CD14-positive monocyte (primary cell): ENCODE results near the gene NLRP3. TPM values are rescaled to one million over a fixed set of nuclear protein-coding genes. Genes with fewer than 3 reads are reported as not detected.

ENCODE experiments used
- DNase-seq, 3 donors: peaks; one replicate each; pipeline ENCODE4 v3.0.0-alpha.2; 2011 to 2022
- H2AFZ ChIP-seq: 2 replicates; pipeline ENCODE4 v1.6.0; 2012; ENCODE audit warnings: mild to moderate bottlenecking, low read depth, low read length, inconsistent platforms; ENCODE audit not compliant: insufficient read depth, poor library complexity, severe bottlenecking
- H3K27ac ChIP-seq, 2 donors: 1 replicate in 1 of 2; 2 replicates in 1 of 2; pipeline ENCODE4 v1.5.1; 2012 to 2013; ENCODE audit warnings: low read length in 2 of 2, control low read depth in 1 of 2, inconsistent platforms in 1 of 2, low read depth in 1 of 2, mild to moderate bottlenecking in 1 of 2
- H3K27me3 ChIP-seq, 2 donors: one replicate each; pipeline versions ENCODE4 v1.6.0 to v1.6.1; 2011 to 2013; ENCODE audit warnings: low read length in 2 of 2; ENCODE audit not compliant: control insufficient read depth in 2 of 2, insufficient read depth in 2 of 2
- H3K36me3 ChIP-seq, 2 donors: replicated peaks in 1 of 2; 1 replicate in 1 of 2; 2 replicates in 1 of 2; pipeline versions ENCODE4 v1.5.1 to v1.6.1; 2012 to 2013; ENCODE audit warnings: low read length in 2 of 2, control low read depth in 1 of 2, inconsistent platforms in 1 of 2, mild to moderate bottlenecking in 1 of 2; ENCODE audit not compliant: insufficient read depth in 2 of 2, control insufficient read depth in 1 of 2
- H3K4me1 ChIP-seq, 2 donors: 1 replicate in 1 of 2; 2 replicates in 1 of 2; pipeline versions ENCODE4 v1.5.1 to v1.6.1; 2012 to 2013; ENCODE audit warnings: low read length in 2 of 2, control low read depth in 1 of 2, inconsistent platforms in 1 of 2, mild to moderate bottlenecking in 1 of 2, moderate library complexity in 1 of 2; ENCODE audit not compliant: insufficient read depth in 2 of 2, control insufficient read depth in 1 of 2
- H3K4me2 ChIP-seq: replicated peaks from 2 replicates; pipeline ENCODE3; 2012; ENCODE audit warnings: low read length, moderate library complexity, mild to moderate bottlenecking; ENCODE audit not compliant: poor library complexity, severe bottlenecking; ENCODE audit errors: extremely low read depth
- H3K4me3 ChIP-seq, 3 experiments: fragments of 200-600 bp in 1 of 3; sonication (generic) in 1 of 3; replicated peaks in 1 of 3; 1 replicate in 2 of 3; 2 replicates in 1 of 3; pipeline ENCODE4 v1.5.1; 2011 to 2013; ENCODE audit warnings: low read length in 3 of 3, mild to moderate bottlenecking in 3 of 3, control low read depth in 2 of 3, low read depth in 2 of 3, inconsistent platforms in 1 of 3, moderate library complexity in 1 of 3
- H3K79me2 ChIP-seq: 2 replicates; pipeline ENCODE4 v1.6.0; 2012; ENCODE audit warnings: mild to moderate bottlenecking, control low read depth, inconsistent platforms, low read length, moderate library complexity; ENCODE audit not compliant: insufficient read depth
- H3K9ac ChIP-seq: 2 replicates; pipeline ENCODE4 v1.6.0; 2017; ENCODE audit warnings: low read length, mild to moderate bottlenecking; ENCODE audit not compliant: insufficient read depth, poor library complexity, severe bottlenecking
- H3K9me3 ChIP-seq, 2 donors: replicated peaks in 1 of 2; 1 replicate in 1 of 2; 2 replicates in 1 of 2; pipeline versions ENCODE4 v1.5.1 to v1.6.1; 2012 to 2013; ENCODE audit warnings: low read length in 2 of 2, control low read depth in 1 of 2; ENCODE audit not compliant: control insufficient read depth in 1 of 2, insufficient read depth in 1 of 2
- H4K20me1 ChIP-seq: 2 replicates; pipeline ENCODE4 v1.6.0; 2012; ENCODE audit warnings: mild to moderate bottlenecking, low read length, control low read depth, moderate library complexity; ENCODE audit not compliant: insufficient read depth
- H3K27ac Mint-ChIP-seq, 7 donors: one replicate each; pipeline ENCODE4 v1.8.0; 2020; ENCODE audit warnings: mild to moderate bottlenecking in 7 of 7, mixed read lengths in 7 of 7, moderate library complexity in 6 of 7, inconsistent platforms in 2 of 7
- H3K27me3 Mint-ChIP-seq, 3 donors: one replicate each; pipeline ENCODE4 v1.8.0; 2021 to 2022; ENCODE audit warnings: low read depth in 3 of 3, mild to moderate bottlenecking in 3 of 3, mixed read lengths in 3 of 3, moderate library complexity in 3 of 3, inconsistent platforms in 1 of 3
- H3K36me3 Mint-ChIP-seq, 2 donors: one replicate each; pipeline ENCODE4 v1.8.0; 2020; ENCODE audit warnings: mixed read lengths in 2 of 2, inconsistent platforms in 1 of 2, mild to moderate bottlenecking in 1 of 2
- H3K4me1 Mint-ChIP-seq: one replicate; pipeline ENCODE4 v1.8.0; 2020; ENCODE audit warnings: mild to moderate bottlenecking, mixed read lengths
- H3K4me3 Mint-ChIP-seq, 2 donors: one replicate each; pipeline ENCODE4 v1.8.0; 2020; ENCODE audit warnings: mild to moderate bottlenecking in 2 of 2, mixed read lengths in 2 of 2, moderate library complexity in 1 of 2
- H3K9me3 Mint-ChIP-seq, 7 donors: one replicate each; pipeline ENCODE4 v1.8.0; 2020 to 2022; ENCODE audit warnings: mixed read lengths in 7 of 7, mild to moderate bottlenecking in 6 of 7, moderate library complexity in 6 of 7, inconsistent platforms in 2 of 7
- WGBS: methylation state at CpG from one replicate; pipeline ENCODE4 v1.1.5; 2013; ENCODE audit warnings: missing lambda C conversion rate; ENCODE audit not compliant: insufficient coverage; 5-methylcytosine and 5-hydroxymethylcytosine counted together
- intact Hi-C, 2 donors: fragments of 100-400 bp; cut with micrococcal nuclease; formaldehyde crosslinking; loops; one replicate each; pipeline versions ENCODE4 v1.15.0 to v1.15.1; 2023
- polyA plus RNA-seq, 3 donors: library from polyadenylated mRNA; depleted of rRNA in 1 of 3; unstranded in 2 of 3; stranded (reverse) in 1 of 3; fragments of 300-500 nt in 2 of 3; fragments of >200 nt in 1 of 3; fragmentation: Illumina TruSeq in 2 of 3; gene quantifications; 1 replicate in 2 of 3; 2 replicates in 1 of 3; pipeline ENCODE4 v1.2.3, GENCODE V29; 2012 to 2021
- TF ChIP-seq, protein P1 (sequence below): fragments of 200-600 bp; IDR thresholded peaks from one replicate; pipeline ENCODE4 v1.8.0; 2022; ENCODE audit warnings: antibody characterized with exemption, mild to moderate bottlenecking

NLRP3 gene
- polyA plus RNA-seq, 3 donors: 56.2 to 400 (median 61.9) TPM

DNA sequence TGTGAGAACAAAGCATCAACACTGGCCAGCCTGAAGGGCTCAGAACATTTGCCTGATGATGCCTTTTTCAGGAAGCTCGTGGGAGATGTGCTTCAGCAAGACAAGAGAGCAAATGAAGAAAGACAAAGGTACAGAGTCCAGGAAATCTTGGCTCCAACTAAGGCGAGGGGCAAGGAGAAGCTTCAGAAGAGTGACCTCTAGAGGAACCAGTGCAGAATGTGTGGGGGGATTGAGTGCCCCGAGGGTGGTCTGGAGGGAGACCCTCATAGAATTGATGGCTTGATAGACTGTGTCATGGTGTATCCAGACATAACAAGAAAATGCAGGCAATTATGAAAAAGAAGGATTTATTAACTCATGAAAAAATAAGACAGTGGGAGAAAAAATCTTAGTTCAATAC, 15.3 kb upstream of the NLRP3 start:
- no peaks in the 10 kb centered on the region for H4K20me1 ChIP-seq
- no peak for DNase-seq
- no peak overlapping the region for H3K9ac ChIP-seq
- no peak overlapping the region for H3K27ac ChIP-seq
- Mint-ChIP-seq H3K27ac (peak overlapping the region; percentile 32 to 96 (median 93)), H3K4me3 (no peak overlapping the region), H3K27me3 (peaks cover 1 to 2% (median 2%) of the 10 kb centered on the region in 3 donors), H3K36me3 (no peaks in the 10 kb centered on the region), H3K9me3 (peaks cover 0 to 2% (median 0%) of the 10 kb centered on the region in 7 donors), H3K4me1 (peaks cover 41% of the 10 kb centered on the region)
- no peak overlapping the region for H3K4me2 ChIP-seq
- no peaks in the 10 kb centered on the region for H3K36me3 ChIP-seq
- H2AFZ ChIP-seq: no peak overlapping the region
- intact Hi-C loops: no loop called here
- H3K4me3 ChIP-seq: no peak overlapping the region
- H3K27me3 ChIP-seq: no peaks in the 10 kb centered on the region
- no peaks in the 10 kb centered on the region for H3K9me3 ChIP-seq
- H3K79me2 ChIP-seq: no peaks in the 10 kb centered on the region
- WGBS: 40% methylated on average over 3 of the region's 3 CpGs
- peaks cover 42 to 47% of the 10 kb centered on the region in 2 donors for H3K4me1 ChIP-seq
- TF ChIP-seq, protein P1, sequence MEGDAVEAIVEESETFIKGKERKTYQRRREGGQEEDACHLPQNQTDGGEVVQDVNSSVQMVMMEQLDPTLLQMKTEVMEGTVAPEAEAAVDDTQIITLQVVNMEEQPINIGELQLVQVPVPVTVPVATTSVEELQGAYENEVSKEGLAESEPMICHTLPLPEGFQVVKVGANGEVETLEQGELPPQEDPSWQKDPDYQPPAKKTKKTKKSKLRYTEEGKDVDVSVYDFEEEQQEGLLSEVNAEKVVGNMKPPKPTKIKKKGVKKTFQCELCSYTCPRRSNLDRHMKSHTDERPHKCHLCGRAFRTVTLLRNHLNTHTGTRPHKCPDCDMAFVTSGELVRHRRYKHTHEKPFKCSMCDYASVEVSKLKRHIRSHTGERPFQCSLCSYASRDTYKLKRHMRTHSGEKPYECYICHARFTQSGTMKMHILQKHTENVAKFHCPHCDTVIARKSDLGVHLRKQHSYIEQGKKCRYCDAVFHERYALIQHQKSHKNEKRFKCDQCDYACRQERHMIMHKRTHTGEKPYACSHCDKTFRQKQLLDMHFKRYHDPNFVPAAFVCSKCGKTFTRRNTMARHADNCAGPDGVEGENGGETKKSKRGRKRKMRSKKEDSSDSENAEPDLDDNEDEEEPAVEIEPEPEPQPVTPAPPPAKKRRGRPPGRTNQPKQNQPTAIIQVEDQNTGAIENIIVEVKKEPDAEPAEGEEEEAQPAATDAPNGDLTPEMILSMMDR: no peak

DNA sequence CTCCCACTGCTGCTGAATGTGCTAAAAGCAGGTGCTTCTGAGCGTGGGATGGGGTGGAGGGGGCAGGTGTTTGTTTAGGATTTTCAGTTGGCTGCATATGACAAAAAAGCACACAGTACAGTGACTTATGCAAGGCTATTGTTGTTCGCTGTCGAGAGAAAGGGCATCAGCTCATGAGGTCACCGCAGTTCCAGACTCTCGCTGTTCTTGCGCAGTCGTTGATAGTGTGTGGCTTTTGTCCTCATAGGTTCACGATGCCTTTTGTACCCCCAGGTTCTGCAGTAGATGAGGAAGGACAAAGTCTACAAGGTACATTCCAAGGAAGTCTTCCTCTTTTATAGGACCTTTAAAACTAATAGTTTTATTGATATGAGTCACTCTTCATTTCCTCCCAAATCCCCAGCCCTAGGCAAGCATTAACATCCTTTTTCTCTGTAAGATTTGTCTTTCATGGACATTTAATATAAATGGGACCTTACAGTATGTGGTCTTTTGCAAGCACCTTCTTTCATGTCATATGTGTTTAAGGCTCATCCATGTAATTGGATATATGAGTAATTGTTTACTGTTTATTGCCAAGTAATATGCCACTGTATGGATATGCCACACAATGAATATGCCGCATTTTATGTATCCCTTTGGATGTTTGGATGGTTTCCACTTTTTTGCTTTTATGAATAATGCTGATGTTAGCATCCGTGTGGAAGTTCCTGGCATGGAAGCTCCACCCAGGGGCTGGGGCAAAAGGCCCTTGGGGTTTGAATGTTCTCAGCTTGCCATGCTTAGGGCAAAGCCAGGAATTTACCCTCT, 14.5 kb upstream of the NLRP3 start:
- Mint-ChIP-seq H3K4me1 (peaks cover 45% of the 10 kb centered on the region), H3K27ac (peak overlapping the region; percentile 82 to 96 (median 93)), H3K36me3 (no peaks in the 10 kb centered on the region), H3K4me3 (peak overlapping the region in 1 of 2 donors; percentile 68), H3K27me3 (peaks cover 1 to 2% (median 2%) of the 10 kb centered on the region in 3 donors), H3K9me3 (peaks cover 0 to 2% (median 0%) of the 10 kb centered on the region in 7 donors)
- Histone ChIP-seq H3K9ac (no peak overlapping the region), H2AFZ (no peak overlapping the region), H3K27ac (peak overlapping the region; percentile 29 to 74), H4K20me1 (no peaks in the 10 kb centered on the region), H3K27me3 (no peaks in the 10 kb centered on the region), H3K4me1 (peaks cover 46 to 51% of the 10 kb centered on the region in 2 donors), H3K4me2 (peak overlapping the region; percentile 40), H3K79me2 (no peaks in the 10 kb centered on the region), H3K36me3 (no peaks in the 10 kb centered on the region), H3K4me3 (peak overlapping the region in 1 of 3 experiments; percentile 17), H3K9me3 (no peaks in the 10 kb centered on the region)
- TF ChIP-seq, protein P1: no peak
- intact Hi-C loops: no loop called here
- DNase-seq: peak in 2 of 3 donors; percentile 62 to 76
- WGBS: 86% methylated on average over 7 of the region's 10 CpGs
